HEK293T (cell line): ENCODE results near the gene CCDC137.
"Not testable (repeated sequence)": the region's sequence is repeated elsewhere in the genome, so short reads cannot be mapped to it uniquely, and the experiment has no call there.

ENCODE experiments used
- CTCF ChIA-PET: fragments of 350-600 bp; formaldehyde crosslinking; extraction: SDS; loops from one replicate; lab custom pipeline; 2021; ENCODE audit warnings: antibody characterized with exemption, inconsistent platforms; lab: Yijun Ruan, JAX
- POLR2A ChIA-PET: fragments of 350-600 bp; formaldehyde crosslinking; extraction: SDS; loops from one replicate; lab custom pipeline; 2020; ENCODE audit warnings: antibody characterized with exemption, inconsistent platforms; lab: Yijun Ruan, JAX
- DNase-seq: peaks from one replicate; pipeline ENCODE4 v3.0.0; 2012; ENCODE audit warnings: mixed read lengths; ENCODE audit errors: extremely low spot score
- ARNT ChIP-seq: fragments of 450-650 bp; IDR thresholded peaks from 2 replicates; pipeline ENCODE4 v1.6.1; 2017; ENCODE audit warnings: mild to moderate bottlenecking
- BHLHE40 ChIP-seq: fragments of 450-650 bp; IDR thresholded peaks from 2 replicates; pipeline ENCODE4 v1.6.1; 2016; ENCODE audit warnings: mild to moderate bottlenecking, moderate library complexity, borderline replicate concordance
- CTBP1 ChIP-seq: fragments of 450-650 bp; IDR thresholded peaks from 2 replicates; pipeline ENCODE4 v1.6.1; 2016; ENCODE audit warnings: borderline replicate concordance
- ELF4 ChIP-seq: fragments of 450-650 bp; IDR thresholded peaks from 2 replicates; pipeline ENCODE4 v1.6.1; 2017; ENCODE audit warnings: antibody characterized with exemption
- FOXA1 ChIP-seq: fragments of 450-650 bp; IDR thresholded peaks from 2 replicates; pipeline ENCODE4 v1.6.1; 2016; ENCODE audit warnings: mild to moderate bottlenecking
- FOXK2 ChIP-seq: fragments of 450-650 bp; IDR thresholded peaks from 2 replicates; pipeline ENCODE4 v1.6.1; 2016; ENCODE audit warnings: mild to moderate bottlenecking
- FOXM1 ChIP-seq: fragments of 450-650 bp; IDR thresholded peaks from 2 replicates; pipeline ENCODE4 v1.6.1; 2017; ENCODE audit warnings: mild to moderate bottlenecking, borderline replicate concordance
- HDGF ChIP-seq: fragments of 450-650 bp; IDR thresholded peaks from 2 replicates; pipeline ENCODE4 v1.6.1; 2017; ENCODE audit warnings: antibody characterized with exemption, borderline replicate concordance
- L3MBTL2 ChIP-seq: fragments of 450-650 bp; conservative IDR thresholded peaks from 2 replicates; pipeline ENCODE4 v1.6.1; 2016; ENCODE audit warnings: mild to moderate bottlenecking
- LEF1 ChIP-seq: fragments of 450-650 bp; IDR thresholded peaks from 2 replicates; pipeline ENCODE4 v1.6.1; 2017; ENCODE audit warnings: mild to moderate bottlenecking, borderline replicate concordance
- NFRKB ChIP-seq: fragments of 450-650 bp; IDR thresholded peaks from 2 replicates; pipeline ENCODE4 v1.6.1; 2016; ENCODE audit warnings: mild to moderate bottlenecking, moderate library complexity
- SP1 ChIP-seq: fragments of 450-650 bp; IDR thresholded peaks from 2 replicates; pipeline ENCODE4 v1.6.1; 2017
- SUZ12 ChIP-seq: fragments of 450-650 bp; IDR thresholded peaks from 2 replicates; pipeline ENCODE4 v1.6.1; 2016; ENCODE audit warnings: mild to moderate bottlenecking
- TARDBP ChIP-seq: fragments of 450-650 bp; IDR thresholded peaks from 2 replicates; pipeline ENCODE4 v1.6.1; 2016
- ZNF384 ChIP-seq: fragments of 450-650 bp; IDR thresholded peaks from 2 replicates; pipeline ENCODE4 v1.6.1; 2016
- TF ChIP-seq, protein P1 (sequence below): fragments of 450-650 bp; IDR thresholded peaks from 2 replicates; pipeline ENCODE4 v1.6.1; 2016

The CCDC137 gene

DNA sequence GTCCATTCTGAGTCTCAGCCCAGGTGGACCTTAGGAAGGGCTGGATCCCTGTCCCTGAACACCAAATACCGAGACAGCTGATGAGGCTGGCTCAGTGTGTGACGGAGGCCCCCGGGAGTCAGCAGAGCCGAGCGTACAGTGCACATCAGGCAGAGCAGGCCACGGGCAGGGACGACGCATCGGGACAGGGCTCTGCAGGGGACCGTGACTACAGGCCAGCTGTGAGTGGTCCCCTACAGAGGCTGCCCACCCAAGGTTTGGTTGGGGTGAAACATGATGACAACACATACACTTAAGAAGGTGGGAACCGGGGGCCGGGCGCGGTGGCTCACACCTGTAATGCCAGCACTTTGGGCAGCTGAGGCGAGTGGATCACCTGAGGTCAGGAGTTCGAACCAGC, 6.4 kb downstream of the CCDC137 start:
- no peak for TF ChIP-seq HDGF
- ChIA-PET CTCF (no interaction called here), POLR2A (interaction anchor here (0.9 to 4.3 kb wide), 3 partner anchors 11 to 161 kb away, joined by 3 to 27 read pairs (median 3); partner anchors contain the start of genes ARL16, HGS and MCRIP1)
- no peak for DNase-seq

DNA sequence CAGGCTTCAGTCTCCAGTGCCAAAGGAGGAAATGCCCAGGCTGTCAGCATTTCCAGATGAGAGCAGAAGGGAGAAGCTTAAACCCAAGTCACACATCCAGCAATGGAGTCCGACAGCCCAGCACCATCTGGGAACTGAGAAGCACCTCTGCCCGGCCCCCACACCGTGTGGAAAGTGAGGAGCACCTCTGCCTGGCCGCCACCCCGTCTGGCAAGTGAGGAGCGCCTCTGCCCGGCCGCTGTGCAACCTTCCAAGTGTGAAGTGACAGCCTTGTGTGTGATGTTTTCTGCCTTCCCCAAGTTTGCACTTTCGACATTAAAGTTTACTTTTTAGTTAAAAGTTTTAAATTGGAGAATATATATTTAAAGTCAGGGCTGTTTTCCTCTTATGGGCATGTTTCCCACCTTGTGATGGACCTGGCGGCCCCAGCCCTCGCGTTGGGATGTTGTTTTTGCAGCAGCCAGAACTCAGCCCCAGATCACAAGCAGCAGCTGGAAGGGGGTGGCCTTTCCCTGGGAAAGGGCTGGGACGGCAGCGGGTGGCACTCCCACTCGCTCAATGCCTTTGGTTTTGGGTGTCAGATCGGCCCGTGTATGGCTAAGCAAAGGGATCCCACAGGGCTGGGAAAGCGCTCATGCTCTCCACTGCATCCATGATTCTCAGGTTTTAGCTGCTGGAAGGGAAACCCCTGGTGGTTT, 7.2 kb downstream of the CCDC137 start:
- ChIA-PET CTCF (no interaction called here), POLR2A (interaction anchor here (1.2 to 4.3 kb wide), 2 partner anchors 10 to 106 kb away, joined by 3 to 27 read pairs; partner anchors contain the start of genes ARL16 and HGS)
- TF ChIP-seq HDGF = no peak
- no peak for TF ChIP-seq SP1
- no peak for TF ChIP-seq FOXM1
- no peak for TF ChIP-seq CTBP1
- no peak for TF ChIP-seq ARNT
- TF ChIP-seq FOXA1 = no peak
- no peak for TF ChIP-seq ELF4
- TF ChIP-seq, protein P1, sequence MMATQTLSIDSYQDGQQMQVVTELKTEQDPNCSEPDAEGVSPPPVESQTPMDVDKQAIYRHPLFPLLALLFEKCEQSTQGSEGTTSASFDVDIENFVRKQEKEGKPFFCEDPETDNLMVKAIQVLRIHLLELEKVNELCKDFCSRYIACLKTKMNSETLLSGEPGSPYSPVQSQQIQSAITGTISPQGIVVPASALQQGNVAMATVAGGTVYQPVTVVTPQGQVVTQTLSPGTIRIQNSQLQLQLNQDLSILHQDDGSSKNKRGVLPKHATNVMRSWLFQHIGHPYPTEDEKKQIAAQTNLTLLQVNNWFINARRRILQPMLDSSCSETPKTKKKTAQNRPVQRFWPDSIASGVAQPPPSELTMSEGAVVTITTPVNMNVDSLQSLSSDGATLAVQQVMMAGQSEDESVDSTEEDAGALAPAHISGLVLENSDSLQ = no peak
- TF ChIP-seq NFRKB = no peak
- TF ChIP-seq BHLHE40 = no peak
- TF ChIP-seq ZNF384 = no peak
- no peak for TF ChIP-seq FOXK2
- DNase-seq = no peak

GRCh38 chr17:81675515-81676221, 9.1 kb downstream of the CCDC137 start:
- ChIA-PET POLR2A (interaction anchor here (1.2 to 4.3 kb wide), 6 partner anchors 8 to 191 kb away, joined by 3 to 27 read pairs (median 10); partner anchors contain the start of genes ARL16, CCDC137, HGS and MRPL12), CTCF (interaction anchor here (0.6 to 1.4 kb wide), 7 partner anchors 14 to 190 kb away, joined by 3 to 7 read pairs (median 4); no protein-coding TSS in a partner anchor)

DNA sequence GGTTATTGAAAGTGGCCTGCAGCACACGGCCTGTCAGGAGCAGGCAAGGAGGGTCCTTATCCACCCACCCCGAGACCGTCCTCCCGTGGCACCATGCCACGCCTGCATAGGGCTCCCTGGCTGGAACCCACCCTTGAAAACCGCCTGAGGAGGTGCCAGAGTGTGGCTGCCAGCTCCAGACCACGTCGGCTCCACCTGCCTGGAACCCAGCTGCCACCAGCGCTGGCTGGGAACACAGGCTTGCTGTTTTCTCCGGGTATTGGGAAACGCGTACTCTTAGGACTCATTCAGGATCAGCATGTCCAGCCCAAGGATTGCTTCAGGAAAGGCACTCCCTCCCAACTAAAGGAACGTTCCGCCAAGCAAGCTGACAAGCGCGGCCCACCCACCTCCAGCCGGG, 10.4 kb downstream of the CCDC137 start:
- TF ChIP-seq SP1 (no peak), FOXM1 (no peak), NFRKB (no peak), L3MBTL2 (no peak), HDGF (no peak), ZNF384 (no peak), ARNT (no peak)
- TF ChIP-seq, protein P1 = no peak
- POLR2A ChIA-PET = interaction anchor here (0.8 to 2.0 kb wide), 4 partner anchors 10 to 24 kb away, joined by 3 to 21 read pairs (median 4); partner anchors contain the start of genes CCDC137 and OXLD1
- CTCF ChIA-PET = no interaction called here
- no peak for DNase-seq

More at GRCh38 chr17:81675515-81676221, 9.1 kb downstream of the CCDC137 start:
- not testable (repeated sequence) for DNase-seq

- DNase-seq = no peak
- CTCF ChIA-PET = no interaction called here
- no peak for TF ChIP-seq FOXM1
- no peak for TF ChIP-seq LEF1
- TF ChIP-seq TARDBP = no peak
- no peak for TF ChIP-seq ELF4
- TF ChIP-seq L3MBTL2 = no peak
- TF ChIP-seq FOXA1 = no peak
- no peak for TF ChIP-seq BHLHE40
- POLR2A ChIA-PET = interaction anchor here (1.5 kb wide), 2 partner anchors 14 to 23 kb away, joined by 4 to 10 read pairs; partner anchors contain the start of genes CCDC137, MRPL12 and OXLD1
Measured at GRCh38 chr17:81680150-81680549, 13.6 kb downstream of the CCDC137 start.

DNA sequence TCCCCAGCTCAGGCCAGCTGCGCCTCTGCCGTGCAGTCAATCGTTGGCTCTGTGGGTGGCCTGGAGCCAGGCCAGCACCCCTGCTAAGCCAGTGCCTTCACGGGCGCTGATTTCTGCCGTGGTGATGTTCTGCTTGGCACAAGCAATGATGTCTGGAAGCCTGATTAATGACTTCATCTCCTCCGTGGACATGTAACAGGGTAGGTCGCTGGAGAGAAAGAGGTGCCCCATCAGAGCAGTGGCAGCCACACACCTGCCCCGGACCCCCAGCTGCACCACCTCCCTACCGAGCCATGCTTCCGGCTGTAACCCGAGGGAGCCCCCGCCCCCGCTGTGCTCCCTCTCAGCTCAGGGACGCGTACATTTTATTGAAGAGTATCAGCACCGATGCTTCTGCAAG, 15.1 kb downstream of the CCDC137 start:
- no peak for DNase-seq
- TF ChIP-seq HDGF = no peak
- no peak for TF ChIP-seq FOXA1
- TF ChIP-seq ELF4 = no peak
- no peak for TF ChIP-seq FOXK2
- TF ChIP-seq, protein P1 = no peak
- no peak for TF ChIP-seq SUZ12
- no peak for TF ChIP-seq CTBP1
- no peak for TF ChIP-seq LEF1
- CTCF ChIA-PET = no interaction called here
- POLR2A ChIA-PET = interaction anchor here (2.6 to 6.2 kb wide), 4 partner anchors 8 to 21 kb away, joined by 19 to 120 read pairs (median 26); partner anchors contain the start of genes CCDC137, MRPL12 and OXLD1
